Measurements from ENCODE around the gene PPP1R13B.
"Not testable (repeated sequence)": the region's sequence is repeated elsewhere in the genome, so short reads cannot be mapped to it uniquely, and the experiment has no call there.

DNA sequence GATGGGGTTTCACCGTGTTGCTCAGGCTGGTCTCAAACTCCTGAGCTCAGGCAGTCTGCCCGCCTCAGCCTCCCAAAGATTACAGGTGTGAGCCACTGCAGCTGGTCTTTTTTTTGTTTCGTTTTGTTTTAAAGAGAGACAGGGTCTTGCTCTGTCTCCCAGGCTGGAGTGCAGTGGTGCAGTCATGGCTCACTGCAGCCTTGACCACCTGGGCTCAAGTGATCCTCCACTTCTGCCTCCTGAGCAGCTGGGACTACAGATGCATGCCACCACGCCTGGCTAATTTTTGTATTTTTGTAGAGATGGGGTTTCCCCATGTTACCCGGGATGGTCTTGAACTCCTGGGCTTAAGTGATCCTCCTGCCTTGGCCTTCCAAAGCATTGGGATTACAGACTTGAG is 155.7 kb downstream of the PPP1R13B start:
- not testable (repeated sequence) for TF ChIP-seq POLR2AphosphoS5 (IDR thresholded peaks at IDR 0.05; ENCODE audit: borderline replicate concordance, low read depth, low read length); EZH2 (IDR thresholded peaks at IDR 0.05)

All from SK-N-MC (cell line).